ELF-1 (cell line): Measurements from ENCODE around the gene ANAPC2.

Experiments used
- DNase-seq: peaks from one replicate; pipeline ENCODE4 v3.0.0-alpha.2; 2016; ENCODE audit warnings: low read depth, low spot score

ANAPC2 gene

DNA sequence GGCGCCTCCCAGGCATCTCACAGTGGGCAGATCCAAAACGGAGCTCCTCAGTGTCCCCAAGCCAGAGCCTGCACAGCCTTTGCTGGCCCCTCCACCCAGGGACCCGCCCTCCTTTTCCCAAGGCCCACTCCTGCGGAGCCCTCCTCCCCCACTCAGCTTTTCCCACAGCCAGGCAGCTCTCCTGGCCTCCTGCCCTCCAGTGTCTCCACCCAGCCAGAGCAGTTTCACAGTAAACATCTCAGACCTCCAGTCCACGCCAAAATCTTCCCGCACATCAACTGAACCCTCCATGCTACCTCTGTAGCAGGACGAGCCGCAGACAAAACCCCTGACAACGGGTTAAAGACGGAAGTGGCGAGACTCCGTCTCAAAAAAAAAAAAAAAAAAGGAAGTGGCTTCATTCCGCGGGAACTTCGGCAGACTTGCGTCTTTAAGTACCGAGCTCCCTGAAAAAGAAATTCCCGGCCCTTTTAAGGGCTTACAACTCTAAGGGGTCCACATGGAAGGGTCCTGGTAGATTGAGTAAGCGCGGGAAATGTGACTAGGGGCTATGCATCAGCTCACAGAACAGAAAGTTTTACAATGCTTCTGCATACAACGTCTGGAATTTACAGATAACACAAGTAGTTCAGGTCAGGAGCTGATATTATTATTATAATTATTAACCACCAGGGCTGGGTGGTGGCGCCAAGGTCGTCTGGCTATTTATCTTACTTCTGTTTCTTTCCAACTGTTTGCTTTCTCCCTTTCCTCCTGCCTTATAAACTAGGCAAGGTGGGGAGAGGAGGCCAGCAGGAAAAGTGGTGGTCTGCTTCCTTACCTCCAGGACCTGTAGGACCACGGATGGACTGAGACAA, 60.8 kb downstream of the ANAPC2 start:
- DNase-seq = no peak

- DNase-seq = no peak
Measured at GRCh38 chr9:137126786-137127185, 61.6 kb downstream of the ANAPC2 start.
